BLaER1 treated with 17β-estradiol and CSF1 and Interleukin-3, amounts not matched to agents 10 nM and 100 nM (cell line): ENCODE measurements around the gene WAPL.
"Not testable (repeated sequence)": the region's sequence is repeated elsewhere in the genome, so short reads cannot be mapped to it uniquely, and the experiment has no call there.

ENCODE experiments used
- H3K27ac ChIP-seq, 11 experiments: shearing (Covaris generic); formaldehyde crosslinking; 2 replicates each; pipeline ENCODE4 v1.8.1; 2022
- H3K27me3 ChIP-seq, 11 experiments: shearing (Covaris generic); formaldehyde crosslinking; 2 replicates each; pipeline ENCODE4 v1.8.1; 2022
- H3K36me3 ChIP-seq, 11 experiments: shearing (Covaris generic); formaldehyde crosslinking; 2 replicates each; pipeline ENCODE4 v1.8.1; 2022
- H3K4me1 ChIP-seq, 10 experiments: shearing (Covaris generic); formaldehyde crosslinking; 2 replicates each; pipeline ENCODE4 v1.8.1; 2022
- H3K4me2 ChIP-seq, 11 experiments: shearing (Covaris generic); formaldehyde crosslinking; 2 replicates each; pipeline ENCODE4 v1.8.1; 2022
- H3K4me3 ChIP-seq, 10 experiments: shearing (Covaris generic); formaldehyde crosslinking; 2 replicates each; pipeline ENCODE4 v1.8.1; 2022
- H3K9ac ChIP-seq, 11 experiments: shearing (Covaris generic); formaldehyde crosslinking; 2 replicates each; pipeline ENCODE4 v1.8.1; 2022
- H3K9me3 ChIP-seq, 11 experiments: shearing (Covaris generic); formaldehyde crosslinking; replicated peaks in 1 of 11; 2 replicates each; pipeline ENCODE4 v1.8.1; 2022
- H4K20me1 ChIP-seq, 11 experiments: shearing (Covaris generic); formaldehyde crosslinking; 2 replicates each; pipeline ENCODE4 v1.8.1; 2022
- Cebpa-rat ChIP-seq, 11 experiments: shearing (Covaris generic); IDR thresholded peaks; 2 replicates each; pipeline ENCODE4 v1.8.1; 2022

WAPL gene

DNA sequence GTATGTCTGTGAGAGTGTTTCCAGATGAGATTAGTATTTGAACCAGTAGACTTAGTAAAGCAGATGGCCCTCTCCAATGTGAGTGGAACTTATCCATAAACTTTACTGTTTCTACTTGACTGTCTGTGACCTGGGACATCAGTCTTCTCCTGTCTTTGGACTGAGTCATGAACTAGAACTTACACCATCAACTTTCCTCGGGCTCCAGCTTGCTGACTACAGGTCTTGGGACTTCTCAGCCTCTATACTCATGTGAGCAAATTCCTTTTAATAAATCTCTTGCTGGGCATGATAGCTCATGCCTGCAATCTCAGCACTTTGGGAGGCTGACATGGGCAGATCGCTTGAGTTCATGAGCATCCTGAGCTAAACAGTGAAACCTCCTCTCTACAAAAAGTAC is 25.7 kb upstream of the WAPL start:
- Histone ChIP-seq H3K27me3 (no peaks in the 10 kb centered on the region), H3K4me3 (no peak overlapping the region), H3K9me3 (peaks cover 0 to 20% (median 10%) of the 10 kb centered on the region in 11 experiments; a peak in 13 of 22 replicates), H3K9ac (no peak overlapping the region), H3K36me3 (no peaks in the 10 kb centered on the region), H4K20me1 (no peaks in the 10 kb centered on the region), H3K27ac (no peak overlapping the region), H3K4me2 (no peak overlapping the region), H3K4me1 (peaks cover 0 to 7% (median 0%) of the 10 kb centered on the region in 10 experiments; a peak in 3 of 20 replicates)
- TF ChIP-seq Cebpa-rat (IDR thresholded peaks at IDR 0.05) = no peak

DNA sequence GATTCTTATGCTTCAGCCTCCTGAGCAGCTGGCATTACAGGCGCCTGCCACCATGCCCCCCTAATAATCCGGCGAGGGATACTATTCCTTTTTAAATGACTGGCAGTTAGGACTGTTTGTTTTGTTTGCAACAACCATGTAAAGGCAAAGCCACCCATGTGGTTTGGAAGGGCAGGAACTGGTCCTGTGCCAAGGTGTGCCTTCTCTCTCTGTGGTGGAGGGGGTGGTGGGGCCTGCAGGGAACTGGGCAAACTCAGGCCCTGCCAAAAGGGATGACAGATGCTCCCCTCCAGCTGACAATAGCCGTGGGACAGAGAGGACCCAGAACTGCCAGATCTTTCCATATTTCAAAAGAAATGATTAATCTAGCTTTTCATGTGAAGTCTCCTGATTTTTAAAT is 23.5 kb upstream of the WAPL start:
- no peak overlapping the region for H3K9ac ChIP-seq
- no peaks in the 10 kb centered on the region for H3K27me3 ChIP-seq
- H3K4me3 ChIP-seq = no peak overlapping the region
- no peak for TF ChIP-seq Cebpa-rat (IDR thresholded peaks at IDR 0.05)
- no peak overlapping the region for H3K27ac ChIP-seq
- H4K20me1 ChIP-seq = no peaks in the 10 kb centered on the region
- H3K4me2 ChIP-seq = no peak overlapping the region
- H3K36me3 ChIP-seq = no peaks in the 10 kb centered on the region
- peaks cover 0 to 9% (median 3%) of the 10 kb centered on the region in 10 experiments; a peak in 12 of 20 replicates for H3K4me1 ChIP-seq
- peaks cover 0 to 20% (median 10%) of the 10 kb centered on the region in 11 experiments; a peak in 13 of 22 replicates for H3K9me3 ChIP-seq

DNA sequence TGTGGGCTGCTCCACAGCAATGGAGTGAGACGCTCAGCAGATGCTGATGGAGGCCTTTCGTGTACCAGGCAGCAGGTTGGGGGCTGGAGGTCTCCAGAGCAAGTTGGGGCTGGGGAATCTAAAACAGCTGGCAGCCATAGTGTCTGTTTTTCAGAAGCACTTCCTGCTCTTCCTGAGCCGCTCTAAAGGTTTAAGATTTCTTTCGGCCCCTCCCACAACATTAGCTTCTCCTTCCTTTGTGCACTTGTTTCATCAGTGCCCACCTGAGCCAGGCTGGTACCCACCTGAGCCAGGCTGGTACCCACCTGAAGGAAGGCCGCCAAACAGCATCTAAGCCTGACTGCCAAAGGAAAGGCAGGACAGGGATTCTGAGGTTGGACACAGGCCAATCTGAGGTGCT is 18.4 kb upstream of the WAPL start:
- H3K9ac ChIP-seq = no peak overlapping the region
- peaks cover 4 to 23% (median 18%) of the 10 kb centered on the region in 10 experiments; a peak in 13 of 20 replicates for H3K4me1 ChIP-seq
- H3K27me3 ChIP-seq = peaks cover 16 to 25% (median 23%) of the 10 kb centered on the region in 11 experiments
- H3K27ac ChIP-seq = no peak overlapping the region
- TF ChIP-seq Cebpa-rat (IDR thresholded peaks at IDR 0.05) = no peak
- H3K9me3 ChIP-seq = peaks cover 8 to 37% (median 22%) of the 10 kb centered on the region in 11 experiments; a peak in 20 of 22 replicates
- peak overlapping the region in 7 of 11 experiments; percentile 10 to 48 (median 31); a peak in 10 of 22 replicates for H3K4me2 ChIP-seq
- no peak overlapping the region for H3K4me3 ChIP-seq
- H4K20me1 ChIP-seq = no peaks in the 10 kb centered on the region
- no peaks in the 10 kb centered on the region for H3K36me3 ChIP-seq

DNA sequence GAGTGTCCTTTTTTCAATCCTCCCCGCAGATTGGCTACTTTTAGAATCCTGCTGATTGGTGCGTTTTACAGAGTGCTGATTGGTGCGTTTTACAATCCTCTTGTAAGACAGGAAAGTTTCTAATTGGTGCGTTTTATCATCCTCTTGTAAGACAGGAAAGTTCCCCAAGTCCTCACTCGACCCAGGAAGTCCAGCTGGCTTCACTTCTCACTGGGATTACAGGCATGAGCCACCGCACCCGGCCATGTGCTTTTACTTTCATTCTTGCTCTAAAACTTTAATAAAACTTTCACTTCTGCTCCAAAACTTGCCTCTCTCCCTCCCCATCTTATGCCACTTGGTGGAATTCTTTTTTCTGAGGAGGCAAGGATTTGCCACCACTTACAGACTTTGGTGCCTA is 17.0 kb upstream of the WAPL start:
- Histone ChIP-seq H3K27me3 (peaks cover 16 to 30% (median 23%) of the 10 kb centered on the region in 11 experiments), H3K9me3 (peaks cover 8 to 38% (median 22%) of the 10 kb centered on the region in 11 experiments; a peak in 20 of 22 replicates), H3K4me2 (peak overlapping the region in 3 of 11 experiments; percentile 6 to 9 (median 7); a peak in 1 of 22 replicates), H3K27ac (no peak overlapping the region), H3K4me1 (peaks cover 4 to 22% (median 17%) of the 10 kb centered on the region in 10 experiments; a peak in 13 of 20 replicates), H3K4me3 (no peak overlapping the region), H3K36me3 (no peaks in the 10 kb centered on the region), H4K20me1 (no peaks in the 10 kb centered on the region), H3K9ac (no peak overlapping the region)
- TF ChIP-seq Cebpa-rat (IDR thresholded peaks at IDR 0.05) = no peak

DNA sequence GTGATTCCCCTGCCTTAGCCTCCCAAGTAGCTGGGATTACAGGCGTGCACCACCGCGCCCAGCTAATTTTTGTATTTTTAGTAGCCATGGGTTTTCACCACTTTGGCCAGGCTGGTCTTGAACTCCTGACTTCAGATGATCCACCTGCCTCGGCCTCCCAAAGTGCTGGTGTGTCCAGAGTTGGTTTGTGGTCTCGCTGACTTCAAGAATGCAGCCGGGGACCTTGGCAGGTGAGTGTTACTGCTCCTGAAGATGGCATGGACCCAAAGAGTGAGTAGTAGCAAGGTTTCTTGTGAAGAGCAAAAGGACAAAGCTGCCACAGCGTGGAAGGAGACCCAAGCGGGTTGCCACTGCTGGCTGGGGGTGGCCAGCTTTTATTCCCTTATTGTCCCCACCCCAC is 16.4 kb upstream of the WAPL start:
- H3K9ac ChIP-seq, H3K4me3 ChIP-seq, H3K4me2 ChIP-seq, H3K36me3 ChIP-seq, H3K27ac ChIP-seq, H4K20me1 ChIP-seq: not testable (repeated sequence)
- H3K27me3 ChIP-seq = peaks cover 16 to 30% (median 23%) of the 10 kb centered on the region in 11 experiments
- peaks cover 4 to 22% (median 17%) of the 10 kb centered on the region in 10 experiments; a peak in 13 of 20 replicates for H3K4me1 ChIP-seq
- H3K9me3 ChIP-seq = peaks cover 8 to 38% (median 22%) of the 10 kb centered on the region in 11 experiments; a peak in 20 of 22 replicates

DNA sequence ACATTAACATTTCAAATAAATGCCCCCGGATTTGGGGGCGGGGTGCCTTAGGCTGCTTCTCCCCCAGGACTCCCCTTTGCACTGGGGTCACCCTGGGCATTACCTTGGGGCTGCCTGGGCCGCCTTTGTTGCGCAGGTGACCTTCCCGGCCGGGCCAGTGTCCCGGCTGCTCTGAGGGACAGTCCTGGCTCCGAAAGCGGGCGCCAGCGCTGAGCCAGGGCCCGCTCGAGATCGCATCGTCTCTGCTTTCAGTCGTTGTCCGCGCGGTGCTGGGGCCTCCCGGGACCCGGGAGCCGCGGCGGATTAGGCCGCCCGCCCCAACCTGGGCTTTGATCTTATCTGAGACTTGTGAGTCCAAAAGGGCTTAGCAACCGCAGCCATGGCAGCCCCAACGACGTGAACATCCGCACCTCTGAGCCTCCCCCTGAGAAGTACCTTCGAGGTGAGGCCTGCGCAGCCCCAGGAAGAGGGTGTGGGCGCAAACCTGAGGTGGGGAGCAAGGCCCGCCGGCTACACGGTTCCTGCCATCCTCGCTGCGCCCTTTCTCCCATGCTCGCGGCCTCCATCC is 14.8 kb upstream of the WAPL start:
- no peak for TF ChIP-seq Cebpa-rat (IDR thresholded peaks at IDR 0.05)
- no peak overlapping the region for H3K27ac ChIP-seq

DNA sequence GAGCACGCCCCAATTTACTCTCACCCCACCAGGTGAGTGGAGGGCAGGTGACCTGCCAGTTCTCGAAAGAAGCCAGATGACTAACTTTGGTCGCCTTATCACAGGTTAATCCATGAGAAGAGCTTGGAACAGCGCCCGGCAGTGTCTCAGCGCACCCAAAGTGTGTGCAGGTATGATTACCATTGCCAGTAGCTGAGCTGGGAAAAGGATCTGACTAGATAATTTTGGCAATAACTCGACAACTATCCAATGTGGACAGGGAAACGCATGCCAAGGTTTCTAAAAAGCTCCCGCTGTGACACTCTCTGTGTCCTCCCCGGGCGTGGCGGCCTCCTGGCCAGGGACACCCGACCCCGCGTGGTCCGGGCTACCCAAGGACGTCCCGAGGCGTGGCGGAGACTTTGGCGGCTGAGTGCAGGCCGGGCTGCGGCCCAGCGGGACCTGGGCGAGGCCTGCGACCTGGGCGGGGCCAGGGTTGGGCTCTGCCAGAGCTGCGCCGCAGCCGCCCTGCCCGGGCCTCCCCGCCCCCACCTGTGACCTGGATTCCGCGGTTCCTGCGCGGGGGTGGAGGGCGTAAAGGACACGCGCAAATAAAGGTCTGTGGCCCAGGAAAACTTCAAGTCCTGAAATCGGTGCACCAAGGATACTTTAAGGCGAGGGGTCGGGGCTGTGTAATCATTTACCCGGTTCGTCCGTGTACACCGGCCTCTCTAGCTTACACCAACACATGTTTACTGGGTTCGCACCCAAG is 13.7 kb upstream of the WAPL start:
- peaks cover 16 to 30% (median 23%) of the 10 kb centered on the region in 11 experiments for H3K27me3 ChIP-seq
- H4K20me1 ChIP-seq = no peaks in the 10 kb centered on the region
- peaks cover 8 to 38% (median 22%) of the 10 kb centered on the region in 11 experiments; a peak in 20 of 22 replicates for H3K9me3 ChIP-seq
- H3K4me3 ChIP-seq = no peak overlapping the region
- H3K9ac ChIP-seq = no peak overlapping the region
- H3K36me3 ChIP-seq = no peaks in the 10 kb centered on the region
- H3K4me1 ChIP-seq = peaks cover 4 to 20% (median 17%) of the 10 kb centered on the region in 10 experiments; a peak in 13 of 20 replicates
- H3K27ac ChIP-seq = no peak overlapping the region
- no peak for TF ChIP-seq Cebpa-rat (IDR thresholded peaks at IDR 0.05)
- H3K4me2 ChIP-seq = no peak overlapping the region; a peak in 1 of 22 replicates

More for the DNA sequence above, 14.8 kb upstream of the WAPL start:
- peak overlapping the region in 5 of 10 experiments; percentile 4 to 36 (median 14); a peak in 6 of 20 replicates for H3K4me3 ChIP-seq
- no peaks in the 10 kb centered on the region for H3K36me3 ChIP-seq
- H3K4me1 ChIP-seq = peaks cover 4 to 22% (median 17%) of the 10 kb centered on the region in 10 experiments; a peak in 13 of 20 replicates
- peak overlapping the region in 5 of 11 experiments; percentile 21 to 44 (median 28); a peak in 2 of 22 replicates for H3K9ac ChIP-seq
- peaks cover 16 to 30% (median 23%) of the 10 kb centered on the region in 11 experiments for H3K27me3 ChIP-seq
- peaks cover 8 to 38% (median 22%) of the 10 kb centered on the region in 11 experiments; a peak in 20 of 22 replicates for H3K9me3 ChIP-seq
- H3K4me2 ChIP-seq = peak overlapping the region; percentile 59 to 84 (median 67)
- no peaks in the 10 kb centered on the region for H4K20me1 ChIP-seq

DNA sequence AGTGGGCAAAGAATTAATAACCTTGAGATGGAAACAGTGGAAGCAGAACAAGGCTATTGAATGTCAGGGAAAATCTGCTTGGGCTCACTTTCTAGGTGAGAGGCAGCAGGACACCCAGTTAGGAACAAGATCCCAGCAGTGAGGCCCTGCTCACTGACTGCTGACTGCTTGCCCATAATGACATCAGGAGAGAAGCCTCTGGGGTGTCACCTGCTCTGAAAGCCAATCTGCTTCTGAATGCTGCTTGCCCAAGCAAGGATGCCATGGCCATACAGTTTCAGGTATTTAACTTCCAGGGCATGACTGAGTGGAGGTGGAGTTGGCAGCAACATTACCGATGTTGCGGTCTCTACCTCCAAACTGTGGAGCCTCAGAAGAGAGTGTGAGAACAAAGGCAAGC is 11.7 kb upstream of the WAPL start:
- Histone ChIP-seq H3K4me2 (no peak overlapping the region), H4K20me1 (no peaks in the 10 kb centered on the region), H3K9me3 (peaks cover 8 to 33% (median 22%) of the 10 kb centered on the region in 11 experiments; a peak in 20 of 22 replicates), H3K27ac (no peak overlapping the region), H3K4me1 (peaks cover 4 to 11% (median 7%) of the 10 kb centered on the region in 10 experiments; a peak in 12 of 20 replicates), H3K9ac (no peak overlapping the region), H3K36me3 (no peaks in the 10 kb centered on the region), H3K27me3 (peaks cover 16 to 30% (median 23%) of the 10 kb centered on the region in 11 experiments), H3K4me3 (no peak overlapping the region)
- TF ChIP-seq Cebpa-rat (IDR thresholded peaks at IDR 0.05) = no peak

DNA sequence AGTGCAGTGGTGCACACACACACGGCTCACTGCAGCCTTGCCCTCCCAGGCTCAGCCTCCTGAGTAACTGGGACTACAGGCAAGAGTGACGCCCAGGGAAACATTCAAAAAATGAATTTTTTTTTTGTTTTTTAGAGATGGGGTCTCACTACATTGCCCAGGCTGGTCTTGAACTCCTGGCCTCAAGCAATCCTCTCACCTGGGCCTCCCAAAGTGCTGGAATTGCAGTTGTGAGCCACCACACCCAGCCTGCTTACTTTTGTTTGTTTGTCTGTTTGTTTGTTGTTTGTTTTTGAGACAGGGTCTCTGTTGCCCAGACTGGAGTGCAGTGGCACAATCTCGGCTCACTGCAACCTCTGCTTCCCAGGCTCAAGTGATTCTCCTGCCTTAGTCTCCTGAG is 7.1 kb upstream of the WAPL start:
- H3K9me3 ChIP-seq, H4K20me1 ChIP-seq, H3K9ac ChIP-seq, H3K36me3 ChIP-seq, H3K27me3 ChIP-seq, H3K27ac ChIP-seq, H3K4me3 ChIP-seq: not testable (repeated sequence)
- Histone ChIP-seq H3K4me2 (peak overlapping the region in 1 of 11 experiments; percentile 28; a peak in 1 of 22 replicates), H3K4me1 (peaks cover 9 to 16% (median 14%) of the 10 kb centered on the region in 10 experiments)
